NCI-H1417 treated with DMSO at 0.1 percent for 48 hours (cell line): ENCODE results near the gene PPP1R12C.
"Not testable (repeated sequence)": the region's sequence is repeated elsewhere in the genome, so short reads cannot be mapped to it uniquely, and the experiment has no call there.

ENCODE experiments used
- DNase-seq: peaks from one replicate; lab custom pipeline; 2025; lab: John Stamatoyannopoulos, UW

Gene PPP1R12C

GRCh38 chr19:55111238-55111831, 6.1 kb downstream of the PPP1R12C start:
- DNase-seq: no peak

DNA sequence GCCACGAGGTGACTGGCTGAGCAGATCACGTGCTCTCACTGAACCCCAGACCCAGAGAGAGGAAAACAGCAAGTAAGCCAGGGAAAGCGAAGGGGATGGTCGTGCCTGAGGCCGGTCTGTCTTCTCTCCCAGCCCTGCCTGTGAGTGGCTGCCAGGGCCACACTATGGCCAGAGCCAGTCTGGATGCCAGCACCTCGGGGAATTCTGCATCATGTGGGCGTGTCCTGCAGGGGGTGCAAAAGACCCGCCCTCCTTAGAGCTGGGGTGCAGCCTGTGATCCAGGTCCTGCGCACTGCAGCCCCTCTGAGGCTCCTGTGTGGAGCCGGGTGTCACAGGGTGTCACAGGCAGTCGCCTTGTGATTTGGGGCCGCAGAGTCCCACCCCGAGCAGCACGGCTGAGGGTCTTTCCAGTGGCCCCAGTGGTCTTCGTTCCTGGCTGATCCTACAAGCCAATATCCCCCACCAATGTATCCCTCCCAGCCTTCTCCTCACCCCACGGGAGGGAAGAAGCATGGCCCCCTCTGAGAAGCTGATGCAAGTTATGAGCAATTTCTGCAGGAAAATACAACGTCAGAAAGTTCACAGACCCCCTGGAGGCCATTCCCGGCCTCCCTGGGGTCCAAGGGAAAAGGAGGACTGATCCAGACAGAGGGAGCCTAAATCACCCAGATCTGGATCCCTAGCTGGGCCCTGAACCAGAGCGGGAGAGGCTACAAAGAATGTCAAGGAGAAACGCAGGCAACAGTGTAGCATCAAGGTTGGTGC, 7.7 kb downstream of the PPP1R12C start:
- no peak for DNase-seq

- not testable (repeated sequence) for DNase-seq
These were observed 10.2 kb downstream of the PPP1R12C start for GRCh38 chr19:55107252-55107651.

DNA sequence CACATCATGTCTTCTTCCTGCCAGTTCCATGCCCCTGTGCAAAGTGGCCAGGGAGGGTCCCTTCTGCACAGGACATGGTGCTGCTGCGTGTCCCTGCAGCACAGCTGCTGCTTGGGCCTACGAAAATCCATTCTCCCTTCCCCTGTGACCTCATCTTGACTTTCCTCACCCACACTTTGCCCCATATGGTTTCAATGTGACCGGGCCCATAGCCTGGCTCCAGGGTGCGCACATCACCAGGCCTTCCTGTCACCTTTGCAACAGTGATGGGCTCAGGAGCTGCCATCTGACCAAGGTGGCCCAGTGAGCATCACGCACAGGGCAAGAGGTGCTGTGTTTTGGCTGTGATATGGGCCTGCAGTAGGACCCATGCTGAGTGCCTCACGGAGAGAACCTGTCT, 10.8 kb downstream of the PPP1R12C start:
- DNase-seq: no peak

GRCh38 chr19:55105237-55105636, 12.2 kb downstream of the PPP1R12C start:
- DNase-seq: no peak

DNA sequence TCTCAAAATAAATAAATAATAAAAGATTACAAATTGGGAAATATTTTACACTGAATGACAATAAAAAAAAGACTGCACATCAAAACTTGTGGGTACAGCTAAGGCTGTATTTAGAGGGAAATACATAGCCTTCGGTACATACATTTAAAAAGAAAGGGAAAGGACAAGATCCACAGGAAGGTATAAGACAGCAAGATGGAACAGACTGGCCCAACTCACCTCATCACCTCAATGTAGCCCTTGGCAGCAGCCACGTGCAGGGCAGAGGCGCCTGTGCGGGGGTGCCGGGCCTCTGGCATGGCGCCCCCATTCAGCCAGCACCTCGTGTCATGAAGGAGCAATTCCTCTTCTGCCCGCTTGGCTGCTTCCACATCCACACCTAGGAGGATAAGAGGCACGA, 14.2 kb downstream of the PPP1R12C start:
- no peak for DNase-seq

DNA sequence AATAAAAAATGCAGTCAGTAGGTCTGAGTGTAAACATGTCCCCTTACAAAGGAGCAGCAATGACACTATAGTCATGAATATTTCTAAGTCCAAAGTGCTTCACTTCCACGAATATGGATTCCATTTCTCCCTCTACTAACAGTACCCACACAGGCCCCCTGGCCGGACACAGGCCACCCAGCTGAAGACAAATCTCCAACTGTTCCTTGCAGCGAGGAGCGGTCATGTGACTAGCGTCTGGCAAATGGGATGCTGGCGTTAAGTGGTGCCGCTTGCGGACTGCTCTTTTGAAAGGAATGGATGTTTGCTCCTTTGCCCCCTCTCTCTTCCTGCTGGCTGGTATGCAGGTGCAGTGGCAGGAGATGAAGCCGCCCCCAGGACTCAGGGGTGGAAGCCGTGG, 16.2 kb downstream of the PPP1R12C start:
- DNase-seq: no peak

DNA sequence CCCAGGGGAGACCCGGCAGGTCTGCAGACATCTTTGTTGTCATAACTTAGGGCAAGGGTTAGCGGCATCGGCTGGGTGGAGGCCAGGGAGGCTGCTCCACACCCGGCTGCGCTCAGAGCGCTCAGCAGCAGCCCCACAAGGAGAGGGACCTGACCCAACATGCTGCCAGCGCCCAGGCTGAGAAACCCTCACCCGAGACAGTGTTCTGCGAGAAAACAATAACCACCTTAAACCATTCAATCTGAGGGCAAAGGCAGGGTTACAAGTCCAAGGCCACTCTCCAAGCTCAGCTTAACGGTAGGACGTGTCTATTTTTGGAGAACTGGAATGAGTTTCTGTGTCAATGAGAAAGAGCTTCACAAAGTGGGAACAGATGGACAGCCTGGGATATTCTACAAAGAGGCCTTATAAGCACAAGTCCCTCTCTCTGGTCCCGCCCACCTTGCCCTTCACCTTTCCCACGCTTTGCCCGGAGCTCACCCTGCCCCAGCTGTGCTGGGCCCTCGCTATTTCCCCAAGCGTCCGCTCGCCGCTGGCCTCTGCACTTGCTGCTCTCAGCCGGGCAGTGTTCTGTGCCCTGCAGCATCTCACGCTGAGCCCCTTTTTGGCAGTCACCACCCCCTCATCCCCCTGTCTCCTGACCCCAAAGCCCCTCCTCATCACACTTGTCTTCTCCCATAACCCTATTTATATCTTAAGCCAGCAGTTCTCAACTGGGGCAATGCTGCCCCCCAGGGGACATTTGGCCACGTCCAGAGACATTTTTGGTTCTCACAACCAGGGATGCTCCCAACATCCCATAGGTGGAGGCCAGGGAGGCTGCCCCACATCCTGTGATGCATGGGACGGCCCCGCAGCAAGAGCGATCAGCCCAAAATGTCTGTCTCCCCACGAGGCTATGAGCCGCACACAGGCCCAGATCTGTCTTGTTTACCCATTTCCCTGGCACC, 17.6 kb downstream of the PPP1R12C start:
- DNase-seq: no peak

- DNase-seq: no peak
These were observed 18.5 kb downstream of the PPP1R12C start for GRCh38 chr19:55098716-55099556.

DNA sequence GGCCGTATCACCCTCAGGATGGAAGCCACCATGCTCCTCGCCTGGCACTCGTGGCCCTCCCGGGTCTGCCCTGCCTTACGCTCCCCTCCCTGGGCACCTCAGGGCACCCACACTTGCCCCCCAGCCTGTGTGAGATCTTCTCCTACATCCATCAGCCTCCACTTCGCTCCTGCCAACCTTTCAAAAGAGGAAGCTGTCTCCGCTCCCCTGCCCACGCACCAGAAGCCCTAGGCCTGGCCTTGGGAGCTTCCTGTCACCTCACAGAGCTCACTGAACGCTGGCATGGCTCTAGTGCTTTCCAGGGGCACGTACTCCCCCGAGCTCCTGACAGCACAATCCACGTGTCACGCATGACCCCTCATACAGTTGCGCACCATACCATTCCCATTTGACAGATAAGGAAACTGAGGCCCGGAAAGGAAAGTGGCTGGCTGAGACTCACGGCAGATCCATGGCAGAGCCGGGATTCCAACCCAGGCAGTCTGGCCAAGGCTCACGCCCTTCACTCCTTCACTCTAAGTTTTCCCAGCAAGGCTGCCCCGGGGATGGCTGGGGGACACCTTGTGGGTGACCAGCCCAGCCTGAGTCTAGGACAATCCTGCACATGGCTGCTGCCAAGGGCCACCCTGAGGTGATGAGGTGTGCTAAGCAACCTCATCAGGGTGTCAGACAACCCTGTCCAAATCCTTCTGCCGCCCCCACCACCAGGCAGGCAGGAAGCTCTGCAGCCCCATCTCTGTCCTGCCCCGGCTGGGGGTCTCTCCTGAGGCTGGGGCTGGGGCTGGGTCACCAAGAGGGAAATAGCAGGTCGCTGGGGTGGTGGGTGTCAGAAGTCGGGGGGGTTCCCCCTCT, 19.3 kb downstream of the PPP1R12C start:
- no peak for DNase-seq

- no peak for DNase-seq
These were observed 21.3 kb downstream of the PPP1R12C start for GRCh38 chr19:55096061-55096701.

DNA sequence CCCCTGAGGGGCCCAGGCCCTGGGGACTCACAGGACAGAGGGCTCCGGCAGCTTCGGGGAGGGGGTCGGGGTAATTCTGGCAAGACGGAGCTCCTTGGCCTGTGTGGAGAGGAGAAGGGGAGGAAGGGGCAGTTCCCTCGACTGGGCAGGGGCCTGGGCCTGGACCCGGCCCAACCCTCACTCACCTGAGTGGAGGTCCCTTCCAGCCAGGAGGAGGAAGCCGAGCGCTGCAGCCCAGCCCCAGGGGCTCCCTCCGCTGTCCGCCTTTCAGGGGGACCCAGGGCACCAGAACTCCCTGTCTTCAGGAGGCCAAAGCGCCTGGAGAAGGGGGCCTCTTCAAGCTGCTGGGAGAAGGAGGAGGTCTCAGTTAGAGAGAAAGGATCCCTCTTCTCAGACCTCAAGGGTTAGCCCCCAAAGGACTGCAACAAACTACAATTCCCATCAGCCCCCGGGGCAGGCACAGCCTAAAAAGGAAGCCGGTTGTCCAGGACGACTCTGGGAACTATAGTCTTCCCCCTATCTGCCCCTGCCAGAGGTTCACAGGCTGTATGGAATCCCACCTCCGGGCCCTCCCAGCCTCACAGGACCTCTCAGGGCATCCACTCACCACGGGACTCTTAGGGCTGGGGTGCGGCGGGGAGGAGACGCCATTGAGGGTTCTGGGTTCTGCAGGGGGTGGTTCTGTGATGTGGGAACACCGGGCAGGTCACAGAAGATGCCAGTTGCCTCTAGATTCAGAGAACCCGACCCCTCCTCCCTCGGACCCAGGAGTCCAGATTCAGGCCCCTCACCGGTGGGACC, 22.0 kb downstream of the PPP1R12C start:
- DNase-seq: no peak

- no peak for DNase-seq
These were observed 22.8 kb downstream of the PPP1R12C start for GRCh38 chr19:55094456-55095259.

- DNase-seq: no peak
These were observed 24.8 kb downstream of the PPP1R12C start for GRCh38 chr19:55092423-55093318.

- DNase-seq: no peak
These were observed 25.5 kb downstream of the PPP1R12C start for GRCh38 chr19:55091955-55092354.

- DNase-seq: no peak
These were observed 26.1 kb downstream of the PPP1R12C start for GRCh38 chr19:55091126-55091910.

DNA sequence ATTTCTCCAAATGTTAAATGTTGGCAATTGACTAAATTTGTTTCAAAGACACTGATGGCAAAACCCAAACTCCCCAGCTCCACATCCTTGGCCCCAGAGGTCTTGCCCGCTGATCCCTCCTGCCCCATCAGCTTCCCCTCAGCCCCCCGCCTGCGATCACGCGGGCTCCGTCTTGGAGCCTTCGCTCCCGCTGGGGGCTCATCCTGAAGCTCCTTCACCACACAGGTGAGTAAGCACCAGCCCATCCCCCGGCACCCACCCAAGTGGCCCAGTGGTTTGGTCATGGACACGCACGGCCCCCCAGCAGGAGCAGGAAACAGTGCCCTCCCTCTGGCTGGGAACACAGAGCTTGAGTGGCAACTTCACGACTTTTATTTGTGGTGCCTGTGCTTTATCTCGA, 26.9 kb downstream of the PPP1R12C start:
- DNase-seq: no peak
